ENCODE results near the gene WNT11. TPM values are rescaled to one million over a fixed set of nuclear protein-coding genes. Genes with fewer than 3 reads are reported as not detected.

The WNT11 gene
- total and polyA plus RNA-seq, 2 of the 13 experiments (the other 11 are each of a cell fraction or from before 2014, with no cell fraction given), result 0.34 to 0.66 TPM

DNA sequence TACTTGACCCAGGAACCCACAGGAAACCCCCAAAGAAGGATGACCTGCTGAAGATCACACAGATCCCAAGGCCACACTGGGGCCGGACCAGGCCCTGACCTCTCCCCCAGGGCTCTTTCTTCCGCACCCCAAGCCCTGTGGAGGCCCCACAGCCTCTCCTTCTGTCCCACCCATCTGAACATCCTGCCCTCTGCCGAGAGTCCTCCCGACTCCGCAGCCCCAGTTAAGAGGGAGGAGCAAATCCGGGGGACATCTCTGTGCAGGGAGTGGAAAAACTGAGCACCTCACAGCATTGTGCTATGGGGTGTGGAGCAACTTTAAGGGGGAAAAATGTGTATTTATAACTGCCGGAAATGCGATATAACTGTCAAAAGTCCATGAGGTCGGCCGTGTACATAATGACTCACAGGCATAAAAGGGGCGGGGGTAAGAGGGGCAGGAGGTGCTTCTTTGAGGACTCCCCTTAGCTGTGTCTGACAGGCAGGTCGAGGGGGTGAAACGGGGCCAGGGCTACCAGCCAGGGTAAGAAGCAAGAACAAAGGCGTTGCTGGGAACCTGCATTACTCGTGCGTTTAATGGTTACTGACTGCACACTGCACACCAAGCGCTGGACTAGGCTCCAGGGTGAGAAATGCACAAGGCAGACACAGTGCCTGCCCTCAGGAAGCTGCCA lies 57.2 kb downstream of the WNT11 start (continued):
- TF ChIP-seq FOXK1 (CRISPR knock-in tag; IDR thresholded peaks at IDR 0.05; ENCODE audit: borderline replicate concordance, low read depth) (peak; percentile 29; the same call in 1 of the 2 replicates), ZNF446 (CRISPR knock-in tag; IDR thresholded peaks at IDR 0.05) (no peak), ASH2L (IDR thresholded peaks at IDR 0.05; ENCODE audit: insufficient read length, low read depth, low read length) (no peak), ZNF841 (CRISPR knock-in tag; IDR thresholded peaks at IDR 0.05; ENCODE audit: borderline replicate concordance) (no peak), ZNF17 (CRISPR knock-in tag; IDR thresholded peaks at IDR 0.05) (no peak), KLF6 (CRISPR knock-in tag; IDR thresholded peaks at IDR 0.05) (no peak), PPARG (CRISPR knock-in tag; conservative IDR thresholded peaks at IDR 0.05) (no peak; the same call in 1 of the 2 replicates), SRF (IDR thresholded peaks at IDR 0.05; ENCODE audit: low read depth, low read length) (no peak), LCORL (IDR thresholded peaks at IDR 0.05) (no peak), LCORL (CRISPR knock-in tag; IDR thresholded peaks at IDR 0.05) (peak; percentile 16; the same call in 1 of the 2 replicates), RARG (CRISPR knock-in tag; IDR thresholded peaks at IDR 0.05; ENCODE audit: low read depth) (no peak), SALL1 (CRISPR knock-in tag; IDR thresholded peaks at IDR 0.05) (peak; percentile 87), MEF2D (CRISPR knock-in tag; IDR thresholded peaks at IDR 0.05) (peak; percentile 68; the same call in 1 of the 2 replicates), TAF15 (IDR thresholded peaks at IDR 0.05; ENCODE audit: low read depth, low read length, poor library complexity, severe bottlenecking) (no peak), KDM1A (CRISPR knock-in tag; IDR thresholded peaks at IDR 0.05) (no peak), ZNF816 (CRISPR knock-in tag; IDR thresholded peaks at IDR 0.05; ENCODE audit: borderline replicate concordance) (no peak)
- TF ChIP-seq, protein P1, sequence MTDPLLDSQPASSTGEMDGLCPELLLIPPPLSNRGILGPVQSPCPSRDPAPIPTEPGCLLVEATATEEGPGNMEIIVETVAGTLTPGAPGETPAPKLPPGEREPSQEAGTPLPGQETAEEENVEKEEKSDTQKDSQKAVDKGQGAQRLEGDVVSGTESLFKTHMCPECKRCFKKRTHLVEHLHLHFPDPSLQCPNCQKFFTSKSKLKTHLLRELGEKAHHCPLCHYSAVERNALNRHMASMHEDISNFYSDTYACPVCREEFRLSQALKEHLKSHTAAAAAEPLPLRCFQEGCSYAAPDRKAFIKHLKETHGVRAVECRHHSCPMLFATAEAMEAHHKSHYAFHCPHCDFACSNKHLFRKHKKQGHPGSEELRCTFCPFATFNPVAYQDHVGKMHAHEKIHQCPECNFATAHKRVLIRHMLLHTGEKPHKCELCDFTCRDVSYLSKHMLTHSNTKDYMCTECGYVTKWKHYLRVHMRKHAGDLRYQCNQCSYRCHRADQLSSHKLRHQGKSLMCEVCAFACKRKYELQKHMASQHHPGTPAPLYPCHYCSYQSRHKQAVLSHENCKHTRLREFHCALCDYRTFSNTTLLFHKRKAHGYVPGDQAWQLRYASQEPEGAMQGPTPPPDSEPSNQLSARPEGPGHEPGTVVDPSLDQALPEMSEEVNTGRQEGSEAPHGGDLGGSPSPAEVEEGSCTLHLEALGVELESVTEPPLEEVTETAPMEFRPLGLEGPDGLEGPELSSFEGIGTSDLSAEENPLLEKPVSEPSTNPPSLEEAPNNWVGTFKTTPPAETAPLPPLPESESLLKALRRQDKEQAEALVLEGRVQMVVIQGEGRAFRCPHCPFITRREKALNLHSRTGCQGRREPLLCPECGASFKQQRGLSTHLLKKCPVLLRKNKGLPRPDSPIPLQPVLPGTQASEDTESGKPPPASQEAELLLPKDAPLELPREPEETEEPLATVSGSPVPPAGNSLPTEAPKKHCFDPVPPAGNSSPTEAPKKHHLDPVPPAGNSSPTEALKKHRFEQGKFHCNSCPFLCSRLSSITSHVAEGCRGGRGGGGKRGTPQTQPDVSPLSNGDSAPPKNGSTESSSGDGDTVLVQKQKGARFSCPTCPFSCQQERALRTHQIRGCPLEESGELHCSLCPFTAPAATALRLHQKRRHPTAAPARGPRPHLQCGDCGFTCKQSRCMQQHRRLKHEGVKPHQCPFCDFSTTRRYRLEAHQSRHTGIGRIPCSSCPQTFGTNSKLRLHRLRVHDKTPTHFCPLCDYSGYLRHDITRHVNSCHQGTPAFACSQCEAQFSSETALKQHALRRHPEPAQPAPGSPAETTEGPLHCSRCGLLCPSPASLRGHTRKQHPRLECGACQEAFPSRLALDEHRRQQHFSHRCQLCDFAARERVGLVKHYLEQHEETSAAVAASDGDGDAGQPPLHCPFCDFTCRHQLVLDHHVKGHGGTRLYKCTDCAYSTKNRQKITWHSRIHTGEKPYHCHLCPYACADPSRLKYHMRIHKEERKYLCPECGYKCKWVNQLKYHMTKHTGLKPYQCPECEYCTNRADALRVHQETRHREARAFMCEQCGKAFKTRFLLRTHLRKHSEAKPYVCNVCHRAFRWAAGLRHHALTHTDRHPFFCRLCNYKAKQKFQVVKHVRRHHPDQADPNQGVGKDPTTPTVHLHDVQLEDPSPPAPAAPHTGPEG (CRISPR knock-in tag; IDR thresholded peaks at IDR 0.05), result no peak
- TF ChIP-seq, protein P2, sequence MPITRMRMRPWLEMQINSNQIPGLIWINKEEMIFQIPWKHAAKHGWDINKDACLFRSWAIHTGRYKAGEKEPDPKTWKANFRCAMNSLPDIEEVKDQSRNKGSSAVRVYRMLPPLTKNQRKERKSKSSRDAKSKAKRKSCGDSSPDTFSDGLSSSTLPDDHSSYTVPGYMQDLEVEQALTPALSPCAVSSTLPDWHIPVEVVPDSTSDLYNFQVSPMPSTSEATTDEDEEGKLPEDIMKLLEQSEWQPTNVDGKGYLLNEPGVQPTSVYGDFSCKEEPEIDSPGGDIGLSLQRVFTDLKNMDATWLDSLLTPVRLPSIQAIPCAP (CRISPR knock-in tag; IDR thresholded peaks at IDR 0.05; ENCODE audit: low read depth), result no peak
- TF ChIP-seq, protein P3, sequence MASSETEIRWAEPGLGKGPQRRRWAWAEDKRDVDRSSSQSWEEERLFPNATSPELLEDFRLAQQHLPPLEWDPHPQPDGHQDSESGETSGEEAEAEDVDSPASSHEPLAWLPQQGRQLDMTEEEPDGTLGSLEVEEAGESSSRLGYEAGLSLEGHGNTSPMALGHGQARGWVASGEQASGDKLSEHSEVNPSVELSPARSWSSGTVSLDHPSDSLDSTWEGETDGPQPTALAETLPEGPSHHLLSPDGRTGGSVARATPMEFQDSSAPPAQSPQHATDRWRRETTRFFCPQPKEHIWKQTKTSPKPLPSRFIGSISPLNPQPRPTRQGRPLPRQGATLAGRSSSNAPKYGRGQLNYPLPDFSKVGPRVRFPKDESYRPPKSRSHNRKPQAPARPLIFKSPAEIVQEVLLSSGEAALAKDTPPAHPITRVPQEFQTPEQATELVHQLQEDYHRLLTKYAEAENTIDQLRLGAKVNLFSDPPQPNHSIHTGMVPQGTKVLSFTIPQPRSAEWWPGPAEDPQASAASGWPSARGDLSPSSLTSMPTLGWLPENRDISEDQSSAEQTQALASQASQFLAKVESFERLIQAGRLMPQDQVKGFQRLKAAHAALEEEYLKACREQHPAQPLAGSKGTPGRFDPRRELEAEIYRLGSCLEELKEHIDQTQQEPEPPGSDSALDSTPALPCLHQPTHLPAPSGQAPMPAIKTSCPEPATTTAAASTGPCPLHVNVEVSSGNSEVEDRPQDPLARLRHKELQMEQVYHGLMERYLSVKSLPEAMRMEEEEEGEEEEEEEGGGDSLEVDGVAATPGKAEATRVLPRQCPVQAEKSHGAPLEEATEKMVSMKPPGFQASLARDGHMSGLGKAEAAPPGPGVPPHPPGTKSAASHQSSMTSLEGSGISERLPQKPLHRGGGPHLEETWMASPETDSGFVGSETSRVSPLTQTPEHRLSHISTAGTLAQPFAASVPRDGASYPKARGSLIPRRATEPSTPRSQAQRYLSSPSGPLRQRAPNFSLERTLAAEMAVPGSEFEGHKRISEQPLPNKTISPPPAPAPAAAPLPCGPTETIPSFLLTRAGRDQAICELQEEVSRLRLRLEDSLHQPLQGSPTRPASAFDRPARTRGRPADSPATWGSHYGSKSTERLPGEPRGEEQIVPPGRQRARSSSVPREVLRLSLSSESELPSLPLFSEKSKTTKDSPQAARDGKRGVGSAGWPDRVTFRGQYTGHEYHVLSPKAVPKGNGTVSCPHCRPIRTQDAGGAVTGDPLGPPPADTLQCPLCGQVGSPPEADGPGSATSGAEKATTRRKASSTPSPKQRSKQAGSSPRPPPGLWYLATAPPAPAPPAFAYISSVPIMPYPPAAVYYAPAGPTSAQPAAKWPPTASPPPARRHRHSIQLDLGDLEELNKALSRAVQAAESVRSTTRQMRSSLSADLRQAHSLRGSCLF (CRISPR knock-in tag; IDR thresholded peaks at IDR 0.05; ENCODE audit: borderline replicate concordance), result no peak
